ENCODE measurements around the gene EXT2.

The EXT2 gene

DNA sequence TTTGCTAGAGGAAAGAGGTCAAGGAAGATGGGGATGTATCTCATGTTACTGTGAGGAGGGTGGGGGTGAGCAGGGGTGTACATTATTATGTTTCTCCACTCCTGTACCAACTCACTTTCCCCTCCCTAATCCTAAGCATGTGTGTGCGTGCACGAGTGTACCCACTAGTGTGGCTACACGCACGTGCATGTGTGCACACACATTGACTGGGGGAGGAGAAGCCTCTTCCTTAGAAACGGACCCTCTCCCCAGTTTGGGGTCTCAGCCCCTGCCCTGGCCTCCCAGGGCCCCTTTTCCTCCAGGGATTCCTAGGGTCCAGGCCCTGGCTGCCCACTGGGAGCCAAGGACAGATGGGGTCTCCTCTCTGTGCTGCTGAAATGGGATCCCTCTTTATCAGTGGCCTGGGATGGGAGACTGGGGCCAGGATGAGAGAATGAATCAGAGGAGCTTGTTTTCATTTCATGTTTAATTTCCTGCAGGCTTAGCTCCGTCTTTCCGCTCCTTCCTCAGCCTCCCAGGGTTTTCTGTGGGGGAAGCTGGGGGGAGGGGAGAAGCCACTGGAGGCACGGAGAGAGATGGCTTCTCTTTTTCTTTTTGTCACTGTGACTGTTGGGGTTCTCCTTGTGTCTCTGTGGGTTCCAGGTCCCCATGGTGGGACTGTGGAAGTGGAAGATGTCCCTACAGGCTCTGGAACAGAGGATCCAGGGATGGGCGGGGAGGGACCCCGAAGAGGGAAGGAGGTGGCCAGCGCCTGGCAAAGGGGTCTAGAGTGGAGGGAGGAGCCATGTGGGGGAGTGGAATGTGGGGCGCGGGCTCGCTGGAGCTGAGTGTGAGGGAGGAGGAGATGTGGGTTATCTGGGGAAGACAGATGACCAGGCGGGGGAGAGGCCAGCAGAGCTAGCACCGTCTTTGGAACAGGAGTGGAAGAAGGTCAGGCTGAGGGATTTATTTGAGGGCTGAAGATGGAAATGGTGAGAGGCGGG is 174.2 kb downstream of the EXT2 start:
- no peak for DNase-seq

DNA sequence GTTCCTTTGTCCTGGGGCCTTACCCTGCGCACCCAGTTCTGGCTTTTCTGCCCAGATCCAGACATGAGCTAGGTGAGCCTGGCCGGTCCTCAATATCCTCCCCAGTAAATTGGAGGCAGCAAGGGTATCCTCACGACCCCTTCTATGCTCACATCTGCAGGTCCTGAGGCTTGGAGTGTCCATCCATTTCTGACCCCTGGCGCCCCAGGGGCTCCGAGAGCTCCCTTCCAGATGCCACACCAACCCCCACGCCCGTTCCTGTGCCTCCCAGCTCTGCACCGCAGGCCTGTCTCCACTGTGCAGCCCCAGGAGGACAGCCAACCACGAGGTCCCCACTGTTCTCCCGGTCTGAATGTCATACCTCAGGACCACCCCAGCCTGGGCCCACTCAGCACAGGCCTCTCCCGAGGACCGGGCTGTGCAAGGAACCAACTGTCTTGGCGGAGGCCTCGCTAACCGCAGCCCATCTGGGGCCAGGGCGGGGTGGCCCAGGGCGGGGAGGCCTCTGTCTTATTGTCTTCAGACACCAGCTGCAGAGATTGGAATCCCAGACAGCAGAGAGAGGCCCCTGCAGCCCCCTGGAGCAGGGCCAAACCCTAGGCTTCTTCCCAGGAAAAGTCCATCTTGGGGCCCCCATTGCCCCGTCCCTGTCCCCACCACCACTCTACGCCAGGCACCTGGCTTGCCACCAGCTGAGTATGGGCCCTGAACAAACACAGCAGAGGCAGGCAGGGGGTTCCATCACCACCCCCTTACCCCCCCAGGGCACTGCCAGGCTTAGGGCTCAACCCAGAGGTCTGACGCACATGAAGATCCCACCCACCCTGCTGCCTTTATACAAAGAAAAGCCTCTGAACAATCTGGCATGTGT is 175.2 kb downstream of the EXT2 start:
- DNase-seq = no peak

DNA sequence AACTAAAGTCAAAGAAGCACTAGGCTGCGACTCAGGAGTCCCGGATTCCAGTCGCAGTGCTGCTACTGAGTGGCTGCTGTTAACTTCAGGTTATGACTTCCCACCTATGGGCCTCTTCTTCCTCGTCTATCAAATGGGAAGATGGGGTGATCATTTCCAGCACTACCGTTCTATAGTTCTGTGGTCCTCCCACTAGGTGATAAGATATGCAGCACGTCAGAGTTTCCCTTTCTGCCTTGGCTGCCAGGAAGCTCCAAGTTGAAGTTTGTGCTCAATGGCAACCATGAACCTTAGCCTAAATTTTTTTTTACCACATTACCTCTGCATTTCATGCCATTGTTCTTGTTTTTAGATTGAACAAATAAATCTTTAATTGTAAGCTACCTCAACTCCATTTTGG is 175.8 kb downstream of the EXT2 start:
- DNase-seq = no peak

DNA sequence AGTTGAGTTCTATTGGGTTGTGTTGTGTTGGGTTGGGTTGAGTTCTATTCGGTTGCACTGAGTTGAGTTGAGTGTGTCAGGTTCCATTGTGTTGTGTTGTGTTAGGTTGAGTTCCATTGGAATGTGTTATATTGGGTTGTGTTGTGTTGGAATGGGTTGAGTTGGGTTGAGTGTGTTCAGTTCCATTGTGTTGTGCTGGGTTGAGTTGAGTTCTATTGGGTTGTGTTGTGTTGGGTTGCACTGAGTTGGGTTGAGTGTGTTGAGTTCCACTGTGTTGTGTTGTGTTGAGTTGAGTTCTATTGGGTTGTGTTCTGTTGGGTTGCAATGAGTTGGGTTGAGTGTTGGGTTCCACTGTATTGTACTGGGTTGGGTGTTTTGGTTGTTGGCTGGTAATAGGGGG is 178.9 kb downstream of the EXT2 start:
- DNase-seq = no peak

DNA sequence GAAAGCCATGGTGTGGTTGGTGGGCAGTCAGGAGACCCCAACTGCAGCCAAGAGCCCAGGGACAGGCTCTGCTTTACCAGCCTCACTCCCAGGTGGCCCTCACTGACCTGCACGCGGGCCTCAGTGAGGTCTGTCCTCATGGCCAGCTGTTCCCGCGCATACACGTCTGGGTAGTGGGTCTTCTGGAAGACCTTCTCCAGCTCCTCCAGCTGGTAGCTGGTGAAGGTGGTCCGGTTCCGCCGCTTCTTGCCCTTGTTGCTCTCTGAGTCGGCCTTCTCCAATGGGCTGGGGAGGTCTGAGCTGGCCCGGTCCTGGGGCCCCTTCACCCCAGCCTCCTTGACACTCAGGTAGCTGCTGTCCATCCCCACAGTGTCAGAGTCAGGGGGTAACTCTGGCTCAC is 179.8 kb downstream of the EXT2 start:
- no peak for DNase-seq

DNA sequence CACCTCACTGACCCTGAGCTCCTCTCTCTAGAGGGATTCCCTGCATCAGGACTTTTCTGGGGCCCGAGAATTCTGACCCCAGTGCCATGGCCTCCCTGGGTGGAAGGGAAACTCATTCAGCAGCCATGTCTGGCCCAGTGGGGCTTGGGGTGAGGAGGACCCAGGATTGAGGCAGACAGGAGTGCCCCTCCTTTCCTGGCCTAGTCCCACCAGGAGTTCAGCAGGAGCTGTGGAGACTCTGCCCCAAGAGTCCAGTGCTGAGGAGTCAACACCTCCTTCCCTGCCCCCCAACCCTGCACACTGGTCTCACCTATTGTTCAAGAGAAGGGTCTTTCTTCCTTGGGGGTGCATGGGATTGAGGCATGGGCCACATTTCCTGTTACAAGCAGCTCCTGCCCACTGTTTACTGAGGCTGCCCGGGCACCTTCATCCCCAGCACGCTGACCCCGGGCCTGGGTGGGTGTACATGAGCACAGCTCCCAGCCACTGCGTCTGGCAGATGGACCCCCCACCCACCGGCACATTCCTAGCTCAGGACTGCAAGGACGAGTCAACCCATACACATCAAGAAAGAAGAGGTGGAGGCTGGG is 180.6 kb downstream of the EXT2 start:
- no peak for DNase-seq

DNA sequence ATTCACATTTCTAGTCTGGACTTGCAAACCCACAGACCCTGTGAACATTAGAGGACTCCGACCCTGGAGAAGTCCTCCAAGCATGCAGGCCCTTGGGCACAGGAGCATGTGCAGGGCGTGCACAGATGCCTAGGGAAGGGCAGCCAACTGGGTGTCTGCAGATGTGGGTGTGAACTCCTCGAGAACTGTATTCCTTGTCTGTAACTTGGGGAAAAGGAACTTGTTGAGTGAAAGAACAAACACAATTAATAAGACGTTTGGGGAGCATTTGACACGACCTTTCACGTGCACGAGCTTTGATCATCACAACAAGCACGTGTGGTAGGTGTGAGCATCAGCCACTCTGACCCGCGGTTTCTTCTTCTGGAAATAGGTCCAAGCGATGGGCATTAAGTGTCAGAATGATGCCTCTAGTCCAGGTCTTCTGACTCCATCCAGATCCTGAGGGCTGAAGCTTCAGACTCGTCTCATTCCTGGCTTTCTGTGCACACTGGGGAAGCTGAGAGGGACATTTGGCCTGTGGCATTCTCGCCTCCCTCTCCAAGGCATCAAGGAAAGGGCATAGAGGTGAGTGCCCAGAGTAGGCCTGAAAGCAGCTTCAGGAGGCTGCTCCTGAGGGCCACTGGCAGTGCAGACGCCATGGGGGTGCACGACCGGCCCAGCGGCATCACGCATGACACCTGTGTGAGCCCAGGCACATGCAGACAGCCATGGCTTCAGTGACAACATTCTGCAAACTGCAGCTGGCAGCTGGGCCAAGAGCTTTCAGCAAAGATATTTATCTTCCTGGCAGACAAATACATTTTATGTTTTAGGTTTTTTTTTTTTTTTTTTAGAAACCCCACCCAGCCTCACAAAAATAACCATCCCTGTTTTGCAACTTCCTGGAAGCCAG is 182.0 kb downstream of the EXT2 start:
- DNase-seq = no peak

DNA sequence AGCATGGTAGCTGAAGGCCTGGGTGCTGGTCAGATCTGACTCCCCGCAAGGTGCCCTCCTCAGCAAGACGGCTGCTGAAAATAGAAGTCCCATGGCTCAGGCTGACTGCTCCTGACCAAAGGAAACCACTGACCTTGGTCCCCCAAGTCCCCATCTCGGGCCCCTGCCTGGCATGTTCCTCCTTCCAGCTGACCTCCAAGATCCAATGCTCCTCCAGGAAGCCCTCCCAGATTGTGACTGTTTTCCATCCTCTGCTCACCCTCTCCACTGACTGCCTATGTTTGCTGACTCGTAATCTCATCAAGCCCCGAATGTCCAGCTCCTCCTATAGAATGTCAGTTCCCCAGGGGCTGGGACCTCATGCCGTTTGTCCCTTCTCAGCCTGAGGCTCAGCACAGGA is 184.0 kb downstream of the EXT2 start:
- no peak for DNase-seq

DNA sequence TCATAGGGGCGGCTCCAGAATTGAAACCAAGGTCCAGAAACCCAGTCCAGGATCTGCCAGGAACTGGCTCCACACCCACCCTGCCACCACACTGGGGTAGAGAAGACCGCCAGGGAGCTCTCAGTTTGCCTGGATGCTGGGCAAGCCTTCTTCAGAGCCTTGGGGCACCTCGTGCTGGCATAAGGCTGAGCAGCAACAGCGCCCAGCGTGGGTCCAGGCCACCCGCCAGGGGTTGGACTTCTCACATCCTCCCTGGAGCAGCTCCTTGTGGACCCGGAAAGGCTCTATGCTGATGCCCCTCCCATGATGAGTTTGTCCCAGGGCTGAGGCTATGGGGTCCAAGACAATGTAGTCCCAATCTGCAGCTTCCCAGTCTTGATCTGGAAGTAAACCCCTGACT is 184.8 kb downstream of the EXT2 start:
- DNase-seq = no peak

DNA sequence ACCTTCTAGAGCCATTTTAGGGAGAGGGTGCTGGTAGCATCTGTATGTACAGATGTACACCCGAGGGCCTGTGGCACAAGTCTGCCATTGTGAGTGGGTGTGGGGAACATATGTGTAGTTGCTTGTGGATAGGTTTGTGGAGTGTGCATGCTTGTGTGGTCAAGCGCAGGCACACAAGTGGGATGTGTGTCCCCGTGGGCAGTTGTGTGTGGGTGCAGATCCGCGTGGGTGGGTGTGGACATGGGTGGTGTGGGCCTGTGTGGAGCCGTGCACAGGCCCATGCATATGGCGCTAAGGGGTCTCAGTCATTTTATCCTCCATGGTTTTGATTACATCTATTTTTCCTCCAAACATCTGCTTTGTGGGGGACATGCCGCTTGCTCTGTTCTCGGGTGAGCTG is 185.7 kb downstream of the EXT2 start:
- no peak for DNase-seq

DNA sequence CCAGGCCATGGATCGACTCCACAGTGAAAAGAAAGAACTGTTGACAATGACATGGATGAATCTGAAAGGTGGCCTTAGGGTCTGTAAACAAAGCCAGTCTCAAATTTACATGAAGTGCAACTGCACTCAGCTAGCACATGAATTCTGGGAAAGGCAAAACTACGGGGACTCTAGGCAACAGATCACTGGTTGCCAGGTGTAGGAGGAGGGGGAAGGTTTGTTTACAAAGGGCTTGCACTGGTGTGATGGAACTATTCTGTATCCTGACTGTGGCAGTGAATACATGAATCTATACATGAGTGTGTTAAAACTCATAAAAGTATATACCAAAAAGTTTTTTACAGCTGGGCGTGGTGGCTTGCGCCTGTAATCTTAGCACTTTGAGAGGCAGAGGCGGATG is 187.1 kb downstream of the EXT2 start:
- no peak for DNase-seq

DNA sequence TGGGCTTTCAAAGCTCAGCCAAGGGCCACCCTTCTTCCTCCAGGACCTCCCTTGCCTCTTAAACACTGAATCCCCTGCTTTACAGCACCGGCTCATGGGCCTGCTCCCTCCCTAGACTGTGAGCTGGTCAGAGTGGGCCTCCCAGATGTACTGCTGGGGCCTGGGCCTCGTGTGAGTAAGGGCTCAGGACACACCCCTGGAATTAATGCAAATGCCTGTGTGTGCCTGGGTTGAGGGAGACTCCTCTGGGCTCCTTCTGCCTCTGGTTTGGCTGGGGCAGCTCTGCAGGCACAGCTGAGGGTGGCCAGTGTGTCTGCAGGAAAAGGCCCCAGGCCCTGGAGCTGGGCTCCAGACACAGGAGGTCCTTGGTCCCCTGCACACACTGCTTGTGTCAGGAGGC is 190.3 kb downstream of the EXT2 start:
- DNase-seq = no peak

DNA sequence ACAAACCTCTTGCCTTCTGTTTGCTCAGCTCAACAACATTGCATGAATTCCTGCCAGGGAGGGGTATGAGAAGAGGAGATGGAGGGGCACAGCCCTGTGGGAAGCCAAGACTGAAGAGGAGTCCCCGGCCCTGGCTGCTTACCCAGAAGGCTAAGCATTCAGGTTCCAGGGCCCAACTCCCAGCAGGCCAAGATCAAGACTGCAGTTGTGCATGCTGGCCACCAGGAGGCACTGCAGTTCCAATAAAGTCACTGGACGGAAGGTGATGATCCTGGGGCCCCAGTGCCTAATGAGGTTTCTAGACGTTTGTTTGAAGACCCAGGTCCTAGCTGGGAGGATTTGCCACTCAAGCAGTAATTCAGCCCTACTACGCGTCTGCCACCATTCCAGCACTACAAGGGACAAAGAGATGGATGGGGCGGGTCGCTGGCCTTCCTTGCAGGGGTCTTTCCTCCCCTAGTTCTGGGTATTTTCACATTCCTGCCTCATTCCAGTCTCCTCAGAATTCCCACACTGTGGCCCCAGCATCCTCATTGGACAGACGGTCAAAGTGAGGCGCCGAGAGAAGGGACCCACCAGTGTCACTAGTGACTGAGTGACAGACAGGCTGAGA is 190.9 kb downstream of the EXT2 start:
- DNase-seq = peak in 3 of 5 experiments; percentile 31 to 72 (median 38)

DNA sequence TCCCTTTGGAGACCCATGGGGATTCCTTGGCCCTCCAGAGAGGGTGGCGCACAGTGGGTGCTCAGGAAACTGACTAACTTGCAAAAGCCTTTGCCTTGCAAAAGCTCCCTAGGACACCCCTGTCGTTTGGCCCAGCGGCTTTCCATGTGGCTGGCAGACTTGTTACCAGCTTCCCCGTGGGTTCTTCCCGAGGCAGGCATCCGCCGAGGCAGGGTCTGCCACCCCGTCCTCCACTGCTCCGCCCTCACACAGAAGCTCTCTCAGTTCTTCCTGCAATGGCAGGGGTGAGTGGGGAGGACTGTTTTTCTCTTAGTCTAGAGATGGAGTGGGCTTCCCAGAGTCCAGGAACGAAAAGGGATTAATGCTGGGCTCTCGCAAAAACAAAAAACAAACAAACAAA is 191.4 kb downstream of the EXT2 start:
- DNase-seq = no peak

DNA sequence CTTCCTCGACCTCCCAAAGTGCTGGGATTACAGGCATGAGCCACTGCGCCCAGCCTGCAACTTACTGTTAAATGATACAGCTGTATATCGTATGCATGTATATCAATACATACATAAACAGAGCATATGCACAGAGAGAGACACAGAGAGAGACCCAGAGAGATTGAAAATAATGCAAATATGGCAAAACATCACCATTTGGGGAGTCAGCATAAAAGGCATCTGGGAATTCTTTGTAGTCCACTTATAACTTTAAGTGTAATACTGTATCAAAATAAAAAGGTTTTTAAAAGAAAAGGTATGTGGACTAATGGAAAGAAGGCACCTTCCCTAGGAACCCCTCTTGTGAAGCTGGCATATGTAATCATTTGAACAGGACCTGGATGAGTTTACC is 192.7 kb downstream of the EXT2 start:
- DNase-seq = no peak

DNA sequence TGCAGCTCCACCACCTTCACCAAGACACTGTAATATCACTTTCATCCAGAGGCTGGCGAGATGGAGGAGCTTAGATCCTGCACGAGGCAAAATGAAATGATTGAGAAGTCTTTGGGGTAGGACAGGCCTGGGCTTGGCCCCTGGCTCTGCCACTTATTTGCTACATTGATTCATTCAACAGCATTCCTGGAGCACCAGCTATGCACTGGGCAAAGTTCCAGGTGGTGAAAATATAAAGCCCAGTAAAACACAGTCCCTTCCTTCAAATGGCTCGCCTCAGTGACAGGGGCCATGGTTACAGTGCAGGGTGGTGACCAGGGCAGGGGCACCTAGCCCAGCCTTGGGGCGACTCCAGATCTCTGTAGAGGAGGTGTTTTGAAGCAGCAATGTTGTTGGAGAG is 194.7 kb downstream of the EXT2 start:
- DNase-seq = no peak
